ENCODE measurements around the gene CUEDC1. TPM values are rescaled to one million over a fixed set of nuclear protein-coding genes. Genes with fewer than 3 reads are reported as not detected.

CUEDC1 gene
- total and polyA plus RNA-seq, 2 of the 13 experiments (the other 11 are each of a cell fraction or from before 2014, with no cell fraction given) = 7.4 to 12.9 TPM

DNA sequence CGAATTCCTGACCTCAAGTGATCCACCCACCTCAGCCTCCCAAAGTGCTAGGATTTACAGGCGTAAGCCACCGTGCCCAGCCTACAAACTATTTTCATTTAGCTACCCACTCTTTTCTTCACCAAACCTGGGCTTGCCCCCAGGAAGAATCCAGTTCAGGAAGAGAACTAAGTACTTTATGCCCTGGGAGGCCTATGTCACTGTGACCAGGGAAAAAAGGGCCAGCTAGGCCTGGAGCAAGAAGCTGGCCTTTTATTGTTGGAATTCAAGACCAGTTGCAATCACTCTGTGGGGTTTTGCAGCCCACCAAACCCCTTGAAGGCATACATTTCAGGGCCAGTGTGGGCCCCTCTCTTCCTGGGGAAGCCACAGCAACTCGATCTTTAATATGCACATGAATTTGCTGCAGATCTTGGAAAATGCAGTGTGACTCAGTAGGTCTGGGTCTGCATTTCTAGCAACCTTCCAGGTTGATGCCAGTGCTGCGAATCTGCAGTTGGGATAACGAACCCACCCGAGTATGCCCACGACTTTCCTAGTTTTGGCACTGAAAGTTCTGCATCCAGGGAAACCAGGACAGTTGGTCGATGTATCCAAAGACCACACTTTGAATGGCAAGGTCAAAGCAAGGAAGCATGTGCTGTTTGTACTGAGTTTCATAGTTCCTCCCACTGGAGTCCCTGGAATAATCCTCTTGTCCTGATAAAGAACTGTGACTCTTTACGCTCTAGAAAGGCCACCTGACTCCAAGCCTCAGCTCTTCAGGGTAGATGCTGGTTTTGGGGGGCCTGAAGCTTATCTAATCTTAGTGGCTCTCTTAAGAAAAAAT is 98.2 kb downstream of the CUEDC1 start (continued):
- TF ChIP-seq, protein P1, sequence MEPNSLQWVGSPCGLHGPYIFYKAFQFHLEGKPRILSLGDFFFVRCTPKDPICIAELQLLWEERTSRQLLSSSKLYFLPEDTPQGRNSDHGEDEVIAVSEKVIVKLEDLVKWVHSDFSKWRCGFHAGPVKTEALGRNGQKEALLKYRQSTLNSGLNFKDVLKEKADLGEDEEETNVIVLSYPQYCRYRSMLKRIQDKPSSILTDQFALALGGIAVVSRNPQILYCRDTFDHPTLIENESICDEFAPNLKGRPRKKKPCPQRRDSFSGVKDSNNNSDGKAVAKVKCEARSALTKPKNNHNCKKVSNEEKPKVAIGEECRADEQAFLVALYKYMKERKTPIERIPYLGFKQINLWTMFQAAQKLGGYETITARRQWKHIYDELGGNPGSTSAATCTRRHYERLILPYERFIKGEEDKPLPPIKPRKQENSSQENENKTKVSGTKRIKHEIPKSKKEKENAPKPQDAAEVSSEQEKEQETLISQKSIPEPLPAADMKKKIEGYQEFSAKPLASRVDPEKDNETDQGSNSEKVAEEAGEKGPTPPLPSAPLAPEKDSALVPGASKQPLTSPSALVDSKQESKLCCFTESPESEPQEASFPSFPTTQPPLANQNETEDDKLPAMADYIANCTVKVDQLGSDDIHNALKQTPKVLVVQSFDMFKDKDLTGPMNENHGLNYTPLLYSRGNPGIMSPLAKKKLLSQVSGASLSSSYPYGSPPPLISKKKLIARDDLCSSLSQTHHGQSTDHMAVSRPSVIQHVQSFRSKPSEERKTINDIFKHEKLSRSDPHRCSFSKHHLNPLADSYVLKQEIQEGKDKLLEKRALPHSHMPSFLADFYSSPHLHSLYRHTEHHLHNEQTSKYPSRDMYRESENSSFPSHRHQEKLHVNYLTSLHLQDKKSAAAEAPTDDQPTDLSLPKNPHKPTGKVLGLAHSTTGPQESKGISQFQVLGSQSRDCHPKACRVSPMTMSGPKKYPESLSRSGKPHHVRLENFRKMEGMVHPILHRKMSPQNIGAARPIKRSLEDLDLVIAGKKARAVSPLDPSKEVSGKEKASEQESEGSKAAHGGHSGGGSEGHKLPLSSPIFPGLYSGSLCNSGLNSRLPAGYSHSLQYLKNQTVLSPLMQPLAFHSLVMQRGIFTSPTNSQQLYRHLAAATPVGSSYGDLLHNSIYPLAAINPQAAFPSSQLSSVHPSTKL (CRISPR knock-in tag; IDR thresholded peaks at IDR 0.05) = peak; percentile 75
- TF ChIP-seq ZNF468 (CRISPR knock-in tag; IDR thresholded peaks at IDR 0.05) (no peak), ZNF883 (CRISPR knock-in tag; IDR thresholded peaks at IDR 0.05; ENCODE audit: not compliant biosample characterization) (no peak), ESRRA (CRISPR knock-in tag; IDR thresholded peaks at IDR 0.05; ENCODE audit: low read depth) (peak; percentile 78), ERF (CRISPR knock-in tag; IDR thresholded peaks at IDR 0.05) (peak; percentile 51; the same call in 1 of the 2 replicates), SNAPC2 (CRISPR knock-in tag; IDR thresholded peaks at IDR 0.05) (peak; percentile 21; the same call in 1 of the 2 replicates), RBM39 (IDR thresholded peaks at IDR 0.05; ENCODE audit: low read depth, low read length, poor library complexity, severe bottlenecking) (no peak), TBX2 (CRISPR knock-in tag; IDR thresholded peaks at IDR 0.05; ENCODE audit: borderline replicate concordance) (no peak), HNF4A (CRISPR knock-in tag; IDR thresholded peaks at IDR 0.05) (peak; percentile 82), SAP130 (CRISPR knock-in tag; IDR thresholded peaks at IDR 0.05; ENCODE audit: low read depth) (peak; percentile 79), THAP11 (CRISPR knock-in tag; IDR thresholded peaks at IDR 0.05) (no peak), RFXAP (CRISPR knock-in tag; IDR thresholded peaks at IDR 0.05; ENCODE audit: borderline replicate concordance) (no peak), TEAD2 (CRISPR knock-in tag; IDR thresholded peaks at IDR 0.05) (no peak), ETV5 (CRISPR knock-in tag; IDR thresholded peaks at IDR 0.05; ENCODE audit: borderline replicate concordance) (peak; percentile 27; the same call in 1 of the 2 replicates), HDAC6 (IDR thresholded peaks at IDR 0.05; ENCODE audit: low read depth, low read length) (no peak)
- TF ChIP-seq, protein P2, sequence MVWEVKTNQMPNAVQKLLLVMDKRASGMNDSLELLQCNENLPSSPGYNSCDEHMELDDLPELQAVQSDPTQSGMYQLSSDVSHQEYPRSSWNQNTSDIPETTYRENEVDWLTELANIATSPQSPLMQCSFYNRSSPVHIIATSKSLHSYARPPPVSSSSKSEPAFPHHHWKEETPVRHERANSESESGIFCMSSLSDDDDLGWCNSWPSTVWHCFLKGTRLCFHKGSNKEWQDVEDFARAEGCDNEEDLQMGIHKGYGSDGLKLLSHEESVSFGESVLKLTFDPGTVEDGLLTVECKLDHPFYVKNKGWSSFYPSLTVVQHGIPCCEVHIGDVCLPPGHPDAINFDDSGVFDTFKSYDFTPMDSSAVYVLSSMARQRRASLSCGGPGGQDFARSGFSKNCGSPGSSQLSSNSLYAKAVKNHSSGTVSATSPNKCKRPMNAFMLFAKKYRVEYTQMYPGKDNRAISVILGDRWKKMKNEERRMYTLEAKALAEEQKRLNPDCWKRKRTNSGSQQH (CRISPR knock-in tag; IDR thresholded peaks at IDR 0.05; ENCODE audit: low read depth) = peak; percentile 60; the same call in 1 of the 2 replicates
- TF ChIP-seq, protein P3, sequence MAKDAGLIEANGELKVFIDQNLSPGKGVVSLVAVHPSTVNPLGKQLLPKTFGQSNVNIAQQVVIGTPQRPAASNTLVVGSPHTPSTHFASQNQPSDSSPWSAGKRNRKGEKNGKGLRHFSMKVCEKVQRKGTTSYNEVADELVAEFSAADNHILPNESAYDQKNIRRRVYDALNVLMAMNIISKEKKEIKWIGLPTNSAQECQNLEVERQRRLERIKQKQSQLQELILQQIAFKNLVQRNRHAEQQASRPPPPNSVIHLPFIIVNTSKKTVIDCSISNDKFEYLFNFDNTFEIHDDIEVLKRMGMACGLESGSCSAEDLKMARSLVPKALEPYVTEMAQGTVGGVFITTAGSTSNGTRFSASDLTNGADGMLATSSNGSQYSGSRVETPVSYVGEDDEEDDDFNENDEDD (CRISPR knock-in tag; IDR thresholded peaks at IDR 0.05; ENCODE audit: borderline replicate concordance) = peak; percentile 60; the same call in 1 of the 2 replicates
- TF ChIP-seq, protein P4, sequence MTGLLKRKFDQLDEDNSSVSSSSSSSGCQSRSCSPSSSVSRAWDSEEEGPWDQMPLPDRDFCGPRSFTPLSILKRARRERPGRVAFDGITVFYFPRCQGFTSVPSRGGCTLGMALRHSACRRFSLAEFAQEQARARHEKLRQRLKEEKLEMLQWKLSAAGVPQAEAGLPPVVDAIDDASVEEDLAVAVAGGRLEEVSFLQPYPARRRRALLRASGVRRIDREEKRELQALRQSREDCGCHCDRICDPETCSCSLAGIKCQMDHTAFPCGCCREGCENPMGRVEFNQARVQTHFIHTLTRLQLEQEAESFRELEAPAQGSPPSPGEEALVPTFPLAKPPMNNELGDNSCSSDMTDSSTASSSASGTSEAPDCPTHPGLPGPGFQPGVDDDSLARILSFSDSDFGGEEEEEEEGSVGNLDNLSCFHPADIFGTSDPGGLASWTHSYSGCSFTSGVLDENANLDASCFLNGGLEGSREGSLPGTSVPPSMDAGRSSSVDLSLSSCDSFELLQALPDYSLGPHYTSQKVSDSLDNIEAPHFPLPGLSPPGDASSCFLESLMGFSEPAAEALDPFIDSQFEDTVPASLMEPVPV (CRISPR knock-in tag; IDR thresholded peaks at IDR 0.05) = no peak

Data from HepG2 (cell line).